ENCODE results near the gene RHEBL1. TPM values are rescaled to one million over a fixed set of nuclear protein-coding genes. Genes with fewer than 3 reads are reported as not detected.

Gene RHEBL1
- total RNA-seq, 6 experiments from 2014 or later: 0.60 to 1.6 (median 0.86) TPM

GRCh38 chr12:49060237-49061156 lies 9.3 kb downstream of the RHEBL1 start, which contains the start of gene KMT2D:
TSS of gene KMT2D (minus strand) at chr12:49060794. CDS start at chr12:49055324, 5,470 bp downstream.
- peaks cover 15% of the 10 kb centered on the region; the same call in 1 of the 2 replicates for H3K36me3 Mint-ChIP-seq (ENCODE audit: low read depth)
- peaks cover 2% of the 10 kb centered on the region; the same call in 1 of the 2 replicates for H3K27me3 Mint-ChIP-seq (ENCODE audit: insufficient read depth)
- DNase-seq: peak; percentile 93
- H3K4me1 Mint-ChIP-seq (ENCODE audit: low read depth): peaks cover 51% of the 10 kb centered on the region
- peak; percentile 37 for TF ChIP-seq CTCF (IDR thresholded peaks at IDR 0.05)
- H3K9me3 Mint-ChIP-seq: no peaks in the 10 kb centered on the region
- peak within 1 kb of the TSS; percentile 97 for H3K27ac Mint-ChIP-seq
- H3K4me3 Mint-ChIP-seq: peak within 1 kb of the TSS; percentile 97

- Mint-ChIP-seq H3K27me3 (ENCODE audit: insufficient read depth) (no peaks in the 10 kb centered on the region), H3K4me1 (ENCODE audit: low read depth) (peaks cover 61% of the 10 kb centered on the region), H3K27ac (peak overlapping the region; percentile 93), H3K9me3 (no peaks in the 10 kb centered on the region), H3K4me3 (peak overlapping the region; percentile 97), H3K36me3 (ENCODE audit: low read depth) (peaks cover 22% of the 10 kb centered on the region)
- TF ChIP-seq CTCF (IDR thresholded peaks at IDR 0.05): no peak
- DNase-seq: no peak
Observed at GRCh38 chr12:49059299-49060171, 10.2 kb downstream of the RHEBL1 start.

- Mint-ChIP-seq H3K4me3 (peak overlapping the region; percentile 97), H3K36me3 (ENCODE audit: low read depth) (peaks cover 22% of the 10 kb centered on the region), H3K9me3 (no peaks in the 10 kb centered on the region), H3K27me3 (ENCODE audit: insufficient read depth) (no peaks in the 10 kb centered on the region), H3K4me1 (ENCODE audit: low read depth) (peaks cover 58% of the 10 kb centered on the region), H3K27ac (peak overlapping the region; percentile 93)
- no peak for TF ChIP-seq CTCF (IDR thresholded peaks at IDR 0.05)
- no peak for DNase-seq
Observed at GRCh38 chr12:49059045-49059298, 10.8 kb downstream of the RHEBL1 start.

GRCh38 chr12:49058366-49059044 lies 11.3 kb downstream of the RHEBL1 start:
- H3K9me3 Mint-ChIP-seq: no peaks in the 10 kb centered on the region
- peak overlapping the region; percentile 93 for H3K27ac Mint-ChIP-seq
- no peaks in the 10 kb centered on the region for H3K27me3 Mint-ChIP-seq (ENCODE audit: insufficient read depth)
- H3K4me3 Mint-ChIP-seq: peak overlapping the region; percentile 97
- no peak for DNase-seq
- TF ChIP-seq CTCF (IDR thresholded peaks at IDR 0.05): no peak
- H3K36me3 Mint-ChIP-seq (ENCODE audit: low read depth): peaks cover 22% of the 10 kb centered on the region
- peaks cover 53% of the 10 kb centered on the region for H3K4me1 Mint-ChIP-seq (ENCODE audit: low read depth)

- no peaks in the 10 kb centered on the region for H3K9me3 Mint-ChIP-seq
- H3K36me3 Mint-ChIP-seq (ENCODE audit: low read depth): peaks cover 22% of the 10 kb centered on the region
- H3K4me1 Mint-ChIP-seq (ENCODE audit: low read depth): peaks cover 51% of the 10 kb centered on the region
- H3K4me3 Mint-ChIP-seq: peak overlapping the region; percentile 97
- DNase-seq: no peak
- H3K27me3 Mint-ChIP-seq (ENCODE audit: insufficient read depth): no peaks in the 10 kb centered on the region
- TF ChIP-seq CTCF (IDR thresholded peaks at IDR 0.05): no peak
- H3K27ac Mint-ChIP-seq: peak overlapping the region; percentile 67
Observed at GRCh38 chr12:49057888-49058287, 11.9 kb downstream of the RHEBL1 start.

Data from HFFc6 (cell line).